GM23338 (cell line): ENCODE results near the gene CHRM5. TPM values are rescaled to one million over a fixed set of nuclear protein-coding genes. Genes with fewer than 3 reads are reported as not detected.

Source experiments
- ATAC-seq: fragments of 200-7000 bp; cut with Tn5 transposase; 3 replicates; pipeline ENCODE4 v1.9.1; 2020
- DNase-seq: peaks from one replicate; pipeline ENCODE4 v3.0.0-alpha.2; 2015; ENCODE audit warnings: low spot score
- H2AFZ ChIP-seq: fragments of 200-600 bp; sonication (generic); 2 replicates; pipeline ENCODE4 v1.8.0; 2016; ENCODE audit warnings: antibody characterized with exemption, mild to moderate bottlenecking, moderate library complexity
- H3F3A ChIP-seq: fragments of 200-600 bp; sonication (generic); replicated peaks from 2 replicates; pipeline ENCODE4 v1.8.0; 2017; ENCODE audit warnings: antibody characterized with exemption, mixed run types, low read depth
- H3K27ac ChIP-seq: fragments of 200-600 bp; sonication (generic); 2 replicates; pipeline ENCODE4 v1.6.1; 2016; ENCODE audit warnings: low read depth
- H3K27me3 ChIP-seq: fragments of 200-600 bp; sonication (generic); 2 replicates; pipeline ENCODE4 v1.8.0; 2016; ENCODE audit warnings: mild to moderate bottlenecking, mixed run types, moderate library complexity; ENCODE audit not compliant: insufficient read depth
- H3K36me3 ChIP-seq: fragments of 200-600 bp; sonication (generic); 2 replicates; pipeline ENCODE4 v1.8.0; 2016; ENCODE audit warnings: mild to moderate bottlenecking; ENCODE audit not compliant: insufficient read depth
- H3K4me1 ChIP-seq: fragments of 200-600 bp; sonication (generic); 2 replicates; pipeline ENCODE4 v1.8.0; 2016; ENCODE audit warnings: mild to moderate bottlenecking, moderate library complexity; ENCODE audit not compliant: insufficient read depth
- H3K4me2 ChIP-seq: fragments of 200-600 bp; sonication (generic); 2 replicates; pipeline ENCODE4 v1.7.1; 2017; ENCODE audit warnings: mixed run types
- H3K4me3 ChIP-seq: fragments of 200-600 bp; sonication (generic); 2 replicates; pipeline ENCODE4 v1.6.1; 2016; ENCODE audit warnings: mixed run types
- H3K79me2 ChIP-seq: fragments of 200-600 bp; sonication (generic); replicated peaks from 2 replicates; pipeline ENCODE4 v1.8.0; 2017; ENCODE audit warnings: mild to moderate bottlenecking; ENCODE audit not compliant: insufficient read depth
- H3K9me2 ChIP-seq: fragments of 200-600 bp; sonication (generic); 2 replicates; pipeline ENCODE4 v1.8.0; 2017; ENCODE audit not compliant: insufficient read depth
- H4K20me1 ChIP-seq: fragments of 200-600 bp; sonication (generic); replicated peaks from 2 replicates; pipeline ENCODE4 v1.8.0; 2017; ENCODE audit warnings: mild to moderate bottlenecking; ENCODE audit not compliant: insufficient read depth
- H3K27ac Mint-ChIP-seq: 2 replicates; pipeline ENCODE4 v1.8.0; 2020; ENCODE audit warnings: inconsistent platforms, mild to moderate bottlenecking, moderate library complexity, mixed read lengths
- H3K27me3 Mint-ChIP-seq: 3 replicates; pipeline ENCODE4 v1.8.0; 2022; ENCODE audit warnings: low read depth, mild to moderate bottlenecking, moderate library complexity, mixed read lengths, inconsistent platforms; ENCODE audit not compliant: insufficient read depth, poor library complexity
- H3K36me3 Mint-ChIP-seq: 3 replicates; pipeline ENCODE4 v1.8.0; 2021; ENCODE audit warnings: low read depth, mild to moderate bottlenecking, inconsistent platforms, moderate library complexity, mixed read lengths
- H3K4me1 Mint-ChIP-seq: 3 replicates; pipeline ENCODE4 v1.8.0; 2020; ENCODE audit warnings: mild to moderate bottlenecking, inconsistent platforms, mixed read lengths
- H3K4me3 Mint-ChIP-seq: 3 replicates; pipeline ENCODE4 v1.8.0; 2021; ENCODE audit warnings: moderate library complexity, mild to moderate bottlenecking, inconsistent platforms, mixed read lengths
- H3K9me3 Mint-ChIP-seq: 3 replicates; pipeline ENCODE4 v1.8.0; 2020; ENCODE audit warnings: moderate library complexity, mild to moderate bottlenecking, inconsistent platforms, mixed read lengths
- CREB1 ChIP-seq: fragments of 250-450 bp; sonication (Bioruptor Pico); IDR thresholded peaks from 2 replicates; pipeline ENCODE4 v1.5.0; 2020; ENCODE audit warnings: low read depth, mild to moderate bottlenecking, moderate library complexity
- EZH2 ChIP-seq: fragments of 200-600 bp; sonication (generic); IDR thresholded peaks from one replicate; pipeline ENCODE4 v1.8.0; 2017; ENCODE audit warnings: antibody characterized with exemption, mild to moderate bottlenecking, low read depth; ENCODE audit not compliant: unreplicated experiment
- EZH2phosphoT487 ChIP-seq: fragments of 200-600 bp; sonication (generic); IDR thresholded peaks from one replicate; pipeline ENCODE4 v1.8.1; 2018; ENCODE audit warnings: antibody characterized with exemption; ENCODE audit not compliant: unreplicated experiment
- JUNB ChIP-seq: IDR thresholded peaks from one replicate; pipeline ENCODE4 v1.6.1; 2016; ENCODE audit warnings: antibody characterized with exemption; ENCODE audit not compliant: unreplicated experiment
- NANOG ChIP-seq: IDR thresholded peaks from 2 replicates; pipeline ENCODE4 v1.6.1; 2016; ENCODE audit warnings: antibody characterized with exemption, borderline replicate concordance
- POLR2AphosphoS5 ChIP-seq: IDR thresholded peaks from 2 replicates; pipeline ENCODE4 v1.6.1; 2016; ENCODE audit warnings: antibody characterized with exemption, low read depth
- STAT1 ChIP-seq: IDR thresholded peaks from one replicate; pipeline ENCODE4 v1.6.1; 2016; ENCODE audit warnings: antibody characterized with exemption; ENCODE audit not compliant: unreplicated experiment
- ZNF114 ChIP-seq: fragments of 250-450 bp; sonication (Bioruptor Pico); IDR thresholded peaks from 2 replicates; pipeline ENCODE4 v1.5.0; 2020; ENCODE audit warnings: mild to moderate bottlenecking, moderate library complexity
- ZNF331 ChIP-seq: fragments of 250-450 bp; sonication (Bioruptor Pico); IDR thresholded peaks from 2 replicates; pipeline ENCODE4 v1.5.0; 2020; ENCODE audit warnings: low read depth, mild to moderate bottlenecking, moderate library complexity
- polyA plus RNA-seq: library from polyadenylated mRNA; unstranded; fragments of >200 nt; fragmentation: Nextera tagmentation; extraction: Ambion mirVana; gene quantifications from 2 replicates; pipeline ENCODE4 v1.2.1, GENCODE V29; 2016
- total RNA-seq: library from RNA; depleted of rRNA; stranded (reverse); fragments of >200 nt; shearing (Covaris generic); gene quantifications from 2 replicates; pipeline ENCODE4 v1.2.3, GENCODE V29; 2014
- TF ChIP-seq, protein P1 (sequence below): fragments of 250-450 bp; sonication (Bioruptor Pico); IDR thresholded peaks from 2 replicates; pipeline ENCODE4 v1.5.0; 2020; ENCODE audit warnings: mild to moderate bottlenecking, moderate library complexity
- TF ChIP-seq, protein P2 (sequence below): IDR thresholded peaks from 2 replicates; pipeline ENCODE4 v1.6.1; 2016; ENCODE audit warnings: antibody characterized with exemption
- TF ChIP-seq, protein P3 (sequence below): IDR thresholded peaks from one replicate; pipeline ENCODE4 v1.6.1; 2018; ENCODE audit warnings: antibody characterized with exemption; ENCODE audit not compliant: unreplicated experiment
- TF ChIP-seq, protein P4 (sequence below), 2 experiments: fragments of 200-600 bp in 1 of 2; sonication (generic) in 1 of 2; conservative IDR thresholded peaks; 2 replicates each; pipeline versions ENCODE4 v1.5.1 to v1.6.1; 2016 to 2017; ENCODE audit warnings: antibody characterized with exemption in 2 of 2, low read depth in 2 of 2, mild to moderate bottlenecking in 2 of 2, moderate library complexity in 1 of 2

CHRM5 gene
- total and polyA plus RNA-seq, 2 experiments from 2014 or later = not detected

GRCh38 chr15:34070003-34070402, 101.7 kb downstream of the CHRM5 start:
- no peaks in the 10 kb centered on the region for H3K9me2 ChIP-seq
- H4K20me1 ChIP-seq = no peaks in the 10 kb centered on the region
- DNase-seq = no peak
- no peaks in the 10 kb centered on the region for H3K4me1 ChIP-seq
- H3K36me3 ChIP-seq = no peaks in the 10 kb centered on the region
- H3K27ac Mint-ChIP-seq = no peak overlapping the region
- no peak overlapping the region for H2AFZ ChIP-seq
- H3K79me2 ChIP-seq = no peaks in the 10 kb centered on the region
- H3K4me2 ChIP-seq = no peak overlapping the region
- H3K4me3 ChIP-seq = no peak overlapping the region
- H3F3A ChIP-seq = no peaks in the 10 kb centered on the region
- H3K27me3 Mint-ChIP-seq = peaks cover 5% of the 10 kb centered on the region
- H3K27ac ChIP-seq = no peak overlapping the region
- H3K4me3 Mint-ChIP-seq = no peak overlapping the region
- H3K27me3 ChIP-seq = no peaks in the 10 kb centered on the region
- no peaks in the 10 kb centered on the region for H3K9me3 Mint-ChIP-seq
- TF ChIP-seq, protein P1, sequence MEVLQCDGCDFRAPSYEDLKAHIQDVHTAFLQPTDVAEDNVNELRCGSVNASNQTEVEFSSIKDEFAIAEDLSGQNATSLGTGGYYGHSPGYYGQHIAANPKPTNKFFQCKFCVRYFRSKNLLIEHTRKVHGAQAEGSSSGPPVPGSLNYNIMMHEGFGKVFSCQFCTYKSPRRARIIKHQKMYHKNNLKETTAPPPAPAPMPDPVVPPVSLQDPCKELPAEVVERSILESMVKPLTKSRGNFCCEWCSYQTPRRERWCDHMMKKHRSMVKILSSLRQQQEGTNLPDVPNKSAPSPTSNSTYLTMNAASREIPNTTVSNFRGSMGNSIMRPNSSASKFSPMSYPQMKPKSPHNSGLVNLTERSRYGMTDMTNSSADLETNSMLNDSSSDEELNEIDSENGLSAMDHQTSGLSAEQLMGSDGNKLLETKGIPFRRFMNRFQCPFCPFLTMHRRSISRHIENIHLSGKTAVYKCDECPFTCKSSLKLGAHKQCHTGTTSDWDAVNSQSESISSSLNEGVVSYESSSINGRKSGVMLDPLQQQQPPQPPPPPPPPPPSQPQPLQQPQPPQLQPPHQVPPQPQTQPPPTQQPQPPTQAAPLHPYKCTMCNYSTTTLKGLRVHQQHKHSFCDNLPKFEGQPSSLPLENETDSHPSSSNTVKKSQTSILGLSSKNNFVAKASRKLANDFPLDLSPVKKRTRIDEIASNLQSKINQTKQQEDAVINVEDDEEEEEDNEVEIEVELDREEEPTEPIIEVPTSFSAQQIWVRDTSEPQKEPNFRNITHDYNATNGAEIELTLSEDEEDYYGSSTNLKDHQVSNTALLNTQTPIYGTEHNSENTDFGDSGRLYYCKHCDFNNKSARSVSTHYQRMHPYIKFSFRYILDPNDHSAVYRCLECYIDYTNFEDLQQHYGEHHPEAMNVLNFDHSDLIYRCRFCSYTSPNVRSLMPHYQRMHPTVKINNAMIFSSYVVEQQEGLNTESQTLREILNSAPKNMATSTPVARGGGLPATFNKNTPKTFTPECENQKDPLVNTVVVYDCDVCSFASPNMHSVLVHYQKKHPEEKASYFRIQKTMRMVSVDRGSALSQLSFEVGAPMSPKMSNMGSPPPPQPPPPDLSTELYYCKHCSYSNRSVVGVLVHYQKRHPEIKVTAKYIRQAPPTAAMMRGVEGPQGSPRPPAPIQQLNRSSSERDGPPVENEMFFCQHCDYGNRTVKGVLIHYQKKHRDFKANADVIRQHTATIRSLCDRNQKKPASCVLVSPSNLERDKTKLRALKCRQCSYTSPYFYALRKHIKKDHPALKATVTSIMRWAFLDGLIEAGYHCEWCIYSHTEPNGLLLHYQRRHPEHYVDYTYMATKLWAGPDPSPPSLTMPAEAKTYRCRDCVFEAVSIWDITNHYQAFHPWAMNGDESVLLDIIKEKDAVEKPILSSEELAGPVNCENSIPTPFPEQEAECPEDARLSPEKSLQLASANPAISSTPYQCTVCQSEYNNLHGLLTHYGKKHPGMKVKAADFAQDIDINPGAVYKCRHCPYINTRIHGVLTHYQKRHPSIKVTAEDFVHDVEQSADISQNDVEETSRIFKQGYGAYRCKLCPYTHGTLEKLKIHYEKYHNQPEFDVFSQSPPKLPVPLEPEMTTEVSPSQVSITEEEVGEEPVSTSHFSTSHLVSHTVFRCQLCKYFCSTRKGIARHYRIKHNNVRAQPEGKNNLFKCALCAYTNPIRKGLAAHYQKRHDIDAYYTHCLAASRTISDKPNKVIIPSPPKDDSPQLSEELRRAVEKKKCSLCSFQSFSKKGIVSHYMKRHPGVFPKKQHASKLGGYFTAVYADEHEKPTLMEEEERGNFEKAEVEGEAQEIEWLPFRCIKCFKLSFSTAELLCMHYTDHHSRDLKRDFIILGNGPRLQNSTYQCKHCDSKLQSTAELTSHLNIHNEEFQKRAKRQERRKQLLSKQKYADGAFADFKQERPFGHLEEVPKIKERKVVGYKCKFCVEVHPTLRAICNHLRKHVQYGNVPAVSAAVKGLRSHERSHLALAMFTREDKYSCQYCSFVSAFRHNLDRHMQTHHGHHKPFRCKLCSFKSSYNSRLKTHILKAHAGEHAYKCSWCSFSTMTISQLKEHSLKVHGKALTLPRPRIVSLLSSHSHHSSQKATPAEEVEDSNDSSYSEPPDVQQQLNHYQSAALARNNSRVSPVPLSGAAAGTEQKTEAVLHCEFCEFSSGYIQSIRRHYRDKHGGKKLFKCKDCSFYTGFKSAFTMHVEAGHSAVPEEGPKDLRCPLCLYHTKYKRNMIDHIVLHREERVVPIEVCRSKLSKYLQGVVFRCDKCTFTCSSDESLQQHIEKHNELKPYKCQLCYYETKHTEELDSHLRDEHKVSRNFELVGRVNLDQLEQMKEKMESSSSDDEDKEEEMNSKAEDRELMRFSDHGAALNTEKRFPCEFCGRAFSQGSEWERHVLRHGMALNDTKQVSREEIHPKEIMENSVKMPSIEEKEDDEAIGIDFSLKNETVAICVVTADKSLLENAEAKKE (CRISPR knock-in tag) = no peak
- TF ChIP-seq, protein P2, sequence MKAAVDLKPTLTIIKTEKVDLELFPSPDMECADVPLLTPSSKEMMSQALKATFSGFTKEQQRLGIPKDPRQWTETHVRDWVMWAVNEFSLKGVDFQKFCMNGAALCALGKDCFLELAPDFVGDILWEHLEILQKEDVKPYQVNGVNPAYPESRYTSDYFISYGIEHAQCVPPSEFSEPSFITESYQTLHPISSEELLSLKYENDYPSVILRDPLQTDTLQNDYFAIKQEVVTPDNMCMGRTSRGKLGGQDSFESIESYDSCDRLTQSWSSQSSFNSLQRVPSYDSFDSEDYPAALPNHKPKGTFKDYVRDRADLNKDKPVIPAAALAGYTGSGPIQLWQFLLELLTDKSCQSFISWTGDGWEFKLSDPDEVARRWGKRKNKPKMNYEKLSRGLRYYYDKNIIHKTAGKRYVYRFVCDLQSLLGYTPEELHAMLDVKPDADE = no peak
- TF ChIP-seq POLR2AphosphoS5 = no peak
- no peak for TF ChIP-seq STAT1
- TF ChIP-seq EZH2 = no peak
- TF ChIP-seq ZNF331 (CRISPR knock-in tag) = no peak
- TF ChIP-seq JUNB = no peak
- TF ChIP-seq, protein P3, sequence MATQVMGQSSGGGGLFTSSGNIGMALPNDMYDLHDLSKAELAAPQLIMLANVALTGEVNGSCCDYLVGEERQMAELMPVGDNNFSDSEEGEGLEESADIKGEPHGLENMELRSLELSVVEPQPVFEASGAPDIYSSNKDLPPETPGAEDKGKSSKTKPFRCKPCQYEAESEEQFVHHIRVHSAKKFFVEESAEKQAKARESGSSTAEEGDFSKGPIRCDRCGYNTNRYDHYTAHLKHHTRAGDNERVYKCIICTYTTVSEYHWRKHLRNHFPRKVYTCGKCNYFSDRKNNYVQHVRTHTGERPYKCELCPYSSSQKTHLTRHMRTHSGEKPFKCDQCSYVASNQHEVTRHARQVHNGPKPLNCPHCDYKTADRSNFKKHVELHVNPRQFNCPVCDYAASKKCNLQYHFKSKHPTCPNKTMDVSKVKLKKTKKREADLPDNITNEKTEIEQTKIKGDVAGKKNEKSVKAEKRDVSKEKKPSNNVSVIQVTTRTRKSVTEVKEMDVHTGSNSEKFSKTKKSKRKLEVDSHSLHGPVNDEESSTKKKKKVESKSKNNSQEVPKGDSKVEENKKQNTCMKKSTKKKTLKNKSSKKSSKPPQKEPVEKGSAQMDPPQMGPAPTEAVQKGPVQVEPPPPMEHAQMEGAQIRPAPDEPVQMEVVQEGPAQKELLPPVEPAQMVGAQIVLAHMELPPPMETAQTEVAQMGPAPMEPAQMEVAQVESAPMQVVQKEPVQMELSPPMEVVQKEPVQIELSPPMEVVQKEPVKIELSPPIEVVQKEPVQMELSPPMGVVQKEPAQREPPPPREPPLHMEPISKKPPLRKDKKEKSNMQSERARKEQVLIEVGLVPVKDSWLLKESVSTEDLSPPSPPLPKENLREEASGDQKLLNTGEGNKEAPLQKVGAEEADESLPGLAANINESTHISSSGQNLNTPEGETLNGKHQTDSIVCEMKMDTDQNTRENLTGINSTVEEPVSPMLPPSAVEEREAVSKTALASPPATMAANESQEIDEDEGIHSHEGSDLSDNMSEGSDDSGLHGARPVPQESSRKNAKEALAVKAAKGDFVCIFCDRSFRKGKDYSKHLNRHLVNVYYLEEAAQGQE = no peak
- TF ChIP-seq EZH2phosphoT487 = no peak
- no peak for TF ChIP-seq CREB1 (CRISPR knock-in tag)
- no peak for TF ChIP-seq NANOG
- TF ChIP-seq, protein P4, sequence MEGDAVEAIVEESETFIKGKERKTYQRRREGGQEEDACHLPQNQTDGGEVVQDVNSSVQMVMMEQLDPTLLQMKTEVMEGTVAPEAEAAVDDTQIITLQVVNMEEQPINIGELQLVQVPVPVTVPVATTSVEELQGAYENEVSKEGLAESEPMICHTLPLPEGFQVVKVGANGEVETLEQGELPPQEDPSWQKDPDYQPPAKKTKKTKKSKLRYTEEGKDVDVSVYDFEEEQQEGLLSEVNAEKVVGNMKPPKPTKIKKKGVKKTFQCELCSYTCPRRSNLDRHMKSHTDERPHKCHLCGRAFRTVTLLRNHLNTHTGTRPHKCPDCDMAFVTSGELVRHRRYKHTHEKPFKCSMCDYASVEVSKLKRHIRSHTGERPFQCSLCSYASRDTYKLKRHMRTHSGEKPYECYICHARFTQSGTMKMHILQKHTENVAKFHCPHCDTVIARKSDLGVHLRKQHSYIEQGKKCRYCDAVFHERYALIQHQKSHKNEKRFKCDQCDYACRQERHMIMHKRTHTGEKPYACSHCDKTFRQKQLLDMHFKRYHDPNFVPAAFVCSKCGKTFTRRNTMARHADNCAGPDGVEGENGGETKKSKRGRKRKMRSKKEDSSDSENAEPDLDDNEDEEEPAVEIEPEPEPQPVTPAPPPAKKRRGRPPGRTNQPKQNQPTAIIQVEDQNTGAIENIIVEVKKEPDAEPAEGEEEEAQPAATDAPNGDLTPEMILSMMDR (conservative IDR thresholded peaks at IDR 0.05; ENCODE audit: low read depth in 2 of 2) = no peak
- TF ChIP-seq ZNF114 (CRISPR knock-in tag) = no peak
- ATAC-seq = no peak
- no peaks in the 10 kb centered on the region for H3K36me3 Mint-ChIP-seq
- H3K4me1 Mint-ChIP-seq = no peaks in the 10 kb centered on the region
